Frontal cortex (tissue), 4 donors: ENCODE measurements around the gene UNC5B. TPM values are rescaled to one million over a fixed set of nuclear protein-coding genes. Genes with fewer than 3 reads are reported as not detected.
A peak's percentile ranks its signal among the peaks of the same experiment; 100 is the strongest.

Source experiments
- DNase-seq, 2 donors: peaks; one replicate each; pipeline ENCODE4 v3.0.0; 2012; ENCODE audit warnings: low spot score in 2 of 2
- FAIRE-seq: peaks from 2 replicates; lab custom pipeline; 2012; peaks lifted over from hg19 to GRCh38; lab: Jason Lieb, UNC
- total RNA-seq: library from RNA; depleted of rRNA; stranded (reverse); fragments of >200 nt; gene quantifications from one replicate; pipeline ENCODE4 v1.2.3, GENCODE V29; 2014
- donor health status: control.
- donor health status: control.
- donor health status: control.

UNC5B gene
- total RNA-seq = 2.9 TPM

- no peak for FAIRE-seq
- DNase-seq = peak; percentile 91
Measured at GRCh38 chr10:71212318-71213126, at the start of gene UNC5B. Gene UNC5B (plus strand): TSS chr10:71212570. CDS start chr10:71212986, 416 bp downstream.

- FAIRE-seq = no peak
- no peak for DNase-seq
Measured at GRCh38 chr10:71173466-71173865, 38.9 kb upstream of the UNC5B start.

- DNase-seq (no peak), FAIRE-seq (no peak)
Measured at GRCh38 chr10:71176661-71177060, 35.7 kb upstream of the UNC5B start.

GRCh38 chr10:71177651-71178199 lies 34.6 kb upstream of the UNC5B start:
- DNase-seq (no peak), FAIRE-seq (no peak)

GRCh38 chr10:71178880-71179279 lies 33.5 kb upstream of the UNC5B start:
- FAIRE-seq (no peak), DNase-seq (no peak)

- no peak for FAIRE-seq
- DNase-seq = no peak
Measured at GRCh38 chr10:71179382-71179781, 33.0 kb upstream of the UNC5B start.

GRCh38 chr10:71184421-71184820 lies 27.9 kb upstream of the UNC5B start:
- DNase-seq (no peak), FAIRE-seq (no peak)

- no peak for DNase-seq
- FAIRE-seq = no peak
Measured at GRCh38 chr10:71185209-71185608, 27.2 kb upstream of the UNC5B start.

- FAIRE-seq (no peak), DNase-seq (no peak)
Measured at GRCh38 chr10:71187197-71187596, 25.2 kb upstream of the UNC5B start.

GRCh38 chr10:71187600-71187999 lies 24.8 kb upstream of the UNC5B start:
- FAIRE-seq (no peak), DNase-seq (no peak)

GRCh38 chr10:71188201-71188600 lies 24.2 kb upstream of the UNC5B start:
- no peak for DNase-seq
- FAIRE-seq = no peak

- FAIRE-seq = no peak
Measured at GRCh38 chr10:71191019-71191418, 21.4 kb upstream of the UNC5B start.

GRCh38 chr10:71191551-71192076 lies 20.8 kb upstream of the UNC5B start:
- FAIRE-seq (no peak), DNase-seq (no peak)

More at GRCh38 chr10:71191019-71191418, 21.4 kb upstream of the UNC5B start:
- no peak for DNase-seq

GRCh38 chr10:71193516-71193915 lies 18.9 kb upstream of the UNC5B start:
- FAIRE-seq (no peak), DNase-seq (no peak)

GRCh38 chr10:71197955-71198354 lies 14.4 kb upstream of the UNC5B start:
- no peak for FAIRE-seq
- DNase-seq = no peak

- FAIRE-seq = no peak
- DNase-seq = no peak
Measured at GRCh38 chr10:71201849-71202248, 10.5 kb upstream of the UNC5B start.

- FAIRE-seq = no peak
Measured at GRCh38 chr10:71202314-71202713, 10.1 kb upstream of the UNC5B start.

GRCh38 chr10:71203124-71203523 lies 9.2 kb upstream of the UNC5B start:
- FAIRE-seq = no peak
- no peak for DNase-seq

More at GRCh38 chr10:71202314-71202713, 10.1 kb upstream of the UNC5B start:
- no peak for DNase-seq

GRCh38 chr10:71203716-71204115 lies 8.7 kb upstream of the UNC5B start:
- no peak for DNase-seq
- no peak for FAIRE-seq

- FAIRE-seq (no peak), DNase-seq (no peak)
Measured at GRCh38 chr10:71204746-71205145, 7.6 kb upstream of the UNC5B start.

GRCh38 chr10:71205468-71205867 lies 6.9 kb upstream of the UNC5B start:
- FAIRE-seq = no peak

More at GRCh38 chr10:71205468-71205867, 6.9 kb upstream of the UNC5B start:
- no peak for DNase-seq
